ENCODE results near the gene MAP3K21. TPM values are rescaled to one million over a fixed set of nuclear protein-coding genes. Genes with fewer than 3 reads are reported as not detected.

The MAP3K21 gene
- total RNA-seq, 1 donor from 2014 or later: 1.5 TPM

Other genes with a start within 250 kb of the MAP3K21 start
- 9.3 TPM for gene PCNX2, start 32.0 kb upstream of the MAP3K21 start, total RNA-seq

Measured in skin of body (tissue), 1 donor.